Measurements from ENCODE around the gene CES2.

DNA sequence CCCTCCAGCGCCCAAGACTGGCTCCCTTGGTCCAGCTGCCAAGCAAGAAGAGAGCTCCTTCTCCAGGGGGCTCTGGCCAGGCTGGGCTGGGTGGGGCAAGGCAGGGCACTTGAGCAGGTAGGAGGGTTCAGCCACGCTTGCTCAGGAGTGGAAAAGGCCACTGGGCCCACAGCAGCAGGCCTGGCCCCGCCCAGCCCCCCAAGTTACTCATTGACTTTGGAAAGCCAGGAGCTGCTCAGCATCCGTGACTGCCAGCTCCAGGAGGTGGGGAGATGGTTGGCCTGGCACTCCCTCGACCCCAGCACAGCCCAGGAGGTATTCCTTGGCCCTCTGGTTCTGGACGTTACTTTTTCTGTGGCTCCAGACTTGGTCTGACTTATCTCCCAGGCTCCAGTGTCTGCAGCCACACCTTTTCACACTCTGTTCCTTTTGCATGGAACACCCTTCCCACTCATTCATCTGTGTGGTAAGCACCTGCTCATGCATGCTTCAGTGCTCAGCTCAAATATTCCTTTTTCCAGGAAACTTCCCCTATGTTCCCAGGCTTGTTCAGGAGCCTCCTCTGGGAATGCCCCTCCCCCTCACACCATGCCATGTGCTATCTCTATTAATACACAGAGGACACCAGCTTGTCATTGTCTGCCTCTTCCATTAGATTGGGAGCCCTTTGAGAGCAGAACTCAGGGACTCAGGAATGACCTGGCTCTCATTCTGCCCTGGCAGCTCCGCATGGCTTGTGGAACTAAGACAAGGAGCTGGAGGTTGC, 16.3 kb upstream of the CES2 start, which contains the start of gene CDH16:
- TF ChIP-seq, protein P1, sequence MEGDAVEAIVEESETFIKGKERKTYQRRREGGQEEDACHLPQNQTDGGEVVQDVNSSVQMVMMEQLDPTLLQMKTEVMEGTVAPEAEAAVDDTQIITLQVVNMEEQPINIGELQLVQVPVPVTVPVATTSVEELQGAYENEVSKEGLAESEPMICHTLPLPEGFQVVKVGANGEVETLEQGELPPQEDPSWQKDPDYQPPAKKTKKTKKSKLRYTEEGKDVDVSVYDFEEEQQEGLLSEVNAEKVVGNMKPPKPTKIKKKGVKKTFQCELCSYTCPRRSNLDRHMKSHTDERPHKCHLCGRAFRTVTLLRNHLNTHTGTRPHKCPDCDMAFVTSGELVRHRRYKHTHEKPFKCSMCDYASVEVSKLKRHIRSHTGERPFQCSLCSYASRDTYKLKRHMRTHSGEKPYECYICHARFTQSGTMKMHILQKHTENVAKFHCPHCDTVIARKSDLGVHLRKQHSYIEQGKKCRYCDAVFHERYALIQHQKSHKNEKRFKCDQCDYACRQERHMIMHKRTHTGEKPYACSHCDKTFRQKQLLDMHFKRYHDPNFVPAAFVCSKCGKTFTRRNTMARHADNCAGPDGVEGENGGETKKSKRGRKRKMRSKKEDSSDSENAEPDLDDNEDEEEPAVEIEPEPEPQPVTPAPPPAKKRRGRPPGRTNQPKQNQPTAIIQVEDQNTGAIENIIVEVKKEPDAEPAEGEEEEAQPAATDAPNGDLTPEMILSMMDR (IDR thresholded peaks at IDR 0.05; ENCODE audit: low read depth, low read length) = no peak
- TF ChIP-seq EZH2phosphoT487 (IDR thresholded peaks at IDR 0.05; ENCODE audit: low read depth) = no peak
